H1 (cell line): ENCODE data around the gene ABHD1. TPM values are rescaled to one million over a fixed set of nuclear protein-coding genes. Genes with fewer than 3 reads are reported as not detected.

ENCODE experiments used
- CTCF ChIA-PET: fragments of 300-600 bp; sonication (Branson Sonifier 250); formaldehyde crosslinking; loops from one replicate; lab custom pipeline; 2021; ENCODE audit not compliant: partially characterized antibody; lab: Charles Lee
- POLR2A ChIA-PET: fragments of 300-600 bp; sonication (Branson Sonifier 250); formaldehyde crosslinking; loops from one replicate; lab custom pipeline; 2021; ENCODE audit warnings: inconsistent platforms; ENCODE audit not compliant: partially characterized antibody; lab: Charles Lee
- DNase-seq, 2 experiments: peaks; one replicate each; pipeline versions ENCODE4 v3.0.0 to v3.0.0-alpha.2; 2010 to 2022; ENCODE audit warnings: low spot score in 2 of 2, low read depth in 1 of 2, mixed read lengths in 1 of 2
- FAIRE-seq: peaks from 2 replicates; lab custom pipeline; 2011; peaks lifted over from hg19 to GRCh38; lab: Jason Lieb, UNC
- H2AFZ ChIP-seq: 2 replicates; pipeline ENCODE4 v1.8.1; 2012; ENCODE audit warnings: low read length, inconsistent platforms
- H2AK5ac ChIP-seq: 2 replicates; pipeline ENCODE4 v1.6.1; 2013; ENCODE audit warnings: low read depth, low read length
- H2BK120ac ChIP-seq: replicated peaks from 2 replicates; pipeline ENCODE3; 2013; ENCODE audit warnings: low read depth, low read length, inconsistent platforms
- H2BK12ac ChIP-seq: 2 replicates; pipeline ENCODE4 v1.6.1; 2013; ENCODE audit warnings: low read depth, low read length
- H2BK15ac ChIP-seq: 2 replicates; pipeline ENCODE4 v1.6.1; 2013; ENCODE audit warnings: low read length
- H2BK20ac ChIP-seq: 2 replicates; pipeline ENCODE4 v1.6.1; 2013; ENCODE audit warnings: low read length
- H2BK5ac ChIP-seq: 2 replicates; pipeline ENCODE4 v1.6.1; 2013; ENCODE audit warnings: low read depth, low read length
- H3K14ac ChIP-seq: 2 replicates; pipeline ENCODE4 v1.6.1; 2013; ENCODE audit warnings: inconsistent platforms; ENCODE audit not compliant: insufficient read length
- H3K18ac ChIP-seq: 2 replicates; pipeline ENCODE4 v1.6.1; 2013; ENCODE audit warnings: low read length; ENCODE audit errors: extremely low read depth
- H3K23ac ChIP-seq: 2 replicates; pipeline ENCODE4 v1.6.1; 2013; ENCODE audit warnings: inconsistent platforms; ENCODE audit not compliant: insufficient read length
- H3K23me2 ChIP-seq: 2 replicates; pipeline ENCODE4 v1.6.1; 2013; ENCODE audit warnings: low read depth, low read length
- H3K27ac ChIP-seq: 2 replicates; pipeline ENCODE4 v1.6.1; 2011; ENCODE audit warnings: low read depth, low read length, inconsistent platforms
- H3K27me3 ChIP-seq, 4 experiments: replicated peaks in 1 of 4; 1 replicate in 1 of 4; 2 replicates in 3 of 4; pipeline versions ENCODE4 v1.6.1 to v1.8.1; 2011 to 2013; ENCODE audit warnings: low read length in 3 of 4, mild to moderate bottlenecking in 3 of 4, inconsistent platforms in 2 of 4, mixed read lengths in 2 of 4, moderate library complexity in 1 of 4; ENCODE audit not compliant: control insufficient read depth in 3 of 4, insufficient read depth in 3 of 4; ENCODE audit errors: extremely low read depth in 1 of 4
- H3K36me3 ChIP-seq, 4 experiments: 2 replicates each; pipeline versions ENCODE4 v1.6.1 to v1.8.1; 2011 to 2013; ENCODE audit warnings: mild to moderate bottlenecking in 4 of 4, low read length in 3 of 4, moderate library complexity in 2 of 4, control low read depth in 1 of 4, inconsistent platforms in 1 of 4; ENCODE audit not compliant: insufficient read depth in 4 of 4, control insufficient read depth in 2 of 4
- H3K4ac ChIP-seq: replicated peaks from 2 replicates; pipeline ENCODE3; 2013; ENCODE audit warnings: low read length, low read depth, mixed read lengths, inconsistent platforms; ENCODE audit not compliant: insufficient read length
- H3K4me1 ChIP-seq, 4 experiments: replicated peaks in 1 of 4; 1 replicate in 1 of 4; 2 replicates in 3 of 4; pipeline versions ENCODE4 v1.6.1 to v1.8.1; 2011 to 2013; ENCODE audit warnings: low read length in 3 of 4, inconsistent platforms in 2 of 4, mixed read lengths in 1 of 4; ENCODE audit not compliant: insufficient read depth in 4 of 4, control insufficient read depth in 3 of 4
- H3K4me2 ChIP-seq, 2 experiments: 2 replicates each; pipeline versions ENCODE4 v1.6.1 to v1.8.1; 2011 to 2013; ENCODE audit warnings: low read depth in 2 of 2, low read length in 2 of 2, control low read depth in 1 of 2, inconsistent platforms in 1 of 2, mild to moderate bottlenecking in 1 of 2; ENCODE audit not compliant: insufficient read depth in 1 of 2
- H3K4me3 ChIP-seq, 4 experiments: fragments of 200-600, 300-600 bp in 1 of 4; sonication (generic), shearing (Covaris generic), sonication (Bioruptor Twin) in 1 of 4; 2 replicates each; pipeline versions ENCODE4 v1.5.1 to v1.8.1; 2011 to 2016; ENCODE audit warnings: low read length in 4 of 4, low read depth in 3 of 4, control low read depth in 2 of 4, inconsistent platforms in 2 of 4, mild to moderate bottlenecking in 2 of 4, mixed read lengths in 1 of 4, moderate library complexity in 1 of 4; ENCODE audit not compliant: insufficient read depth in 2 of 4; ENCODE audit errors: extremely low read depth in 1 of 4
- H3K56ac ChIP-seq: replicated peaks from 2 replicates; pipeline ENCODE3; 2013; ENCODE audit warnings: low read depth, mild to moderate bottlenecking, mixed read lengths, low read length, inconsistent platforms; ENCODE audit not compliant: insufficient read length
- H3K79me1 ChIP-seq: 2 replicates; pipeline ENCODE4 v1.6.1; 2013; ENCODE audit warnings: low read depth, low read length, control low read depth
- H3K79me2 ChIP-seq, 2 experiments: 2 replicates each; pipeline versions ENCODE4 v1.6.1 to v1.8.1; 2012 to 2013; ENCODE audit warnings: low read length in 2 of 2, mild to moderate bottlenecking in 2 of 2, inconsistent platforms in 1 of 2; ENCODE audit not compliant: insufficient read depth in 2 of 2, control insufficient read depth in 1 of 2
- H3K9ac ChIP-seq, 4 experiments: replicated peaks in 1 of 4; 1 replicate in 1 of 4; 2 replicates in 3 of 4; pipeline versions ENCODE4 v1.6.1 to v1.8.1; 2011 to 2013; ENCODE audit warnings: low read depth in 3 of 4, low read length in 3 of 4, control low read depth in 2 of 4, mild to moderate bottlenecking in 2 of 4, moderate library complexity in 2 of 4, inconsistent platforms in 1 of 4; ENCODE audit errors: extremely low read depth in 1 of 4
- H3K9me3 ChIP-seq, 2 experiments: 2 replicates each; pipeline versions ENCODE4 v1.6.1 to v1.8.1; 2012 to 2013; ENCODE audit warnings: mild to moderate bottlenecking in 2 of 2, moderate library complexity in 2 of 2, control low read depth in 1 of 2, inconsistent platforms in 1 of 2, low read depth in 1 of 2, low read length in 1 of 2, mixed read lengths in 1 of 2; ENCODE audit not compliant: insufficient read depth in 2 of 2
- H4K20me1 ChIP-seq, 2 experiments: replicated peaks in 1 of 2; 2 replicates each; pipeline versions ENCODE3 to v1.8.1; 2011 to 2013; ENCODE audit warnings: inconsistent platforms in 2 of 2, low read length in 2 of 2, mild to moderate bottlenecking in 1 of 2; ENCODE audit not compliant: insufficient read depth in 2 of 2, control insufficient read depth in 1 of 2
- H4K5ac ChIP-seq: 2 replicates; pipeline ENCODE4 v1.6.1; 2013; ENCODE audit warnings: low read length, low read depth, mixed read lengths, inconsistent platforms; ENCODE audit not compliant: insufficient read length
- H4K8ac ChIP-seq: 2 replicates; pipeline ENCODE4 v1.8.0; 2013; ENCODE audit warnings: mild to moderate bottlenecking, moderate library complexity, low read length, inconsistent platforms; ENCODE audit not compliant: insufficient read depth; ENCODE audit errors: extremely low read depth
- H4K91ac ChIP-seq: replicated peaks from 2 replicates; pipeline ENCODE3; 2013; ENCODE audit warnings: low read length, mixed read lengths, inconsistent platforms; ENCODE audit not compliant: insufficient read length
- ASH2L ChIP-seq: fragments of 200-600, 300-600 bp; sonication (generic); IDR thresholded peaks from one replicate; pipeline ENCODE4 v1.7.1; 2017; ENCODE audit warnings: low read length
- CTBP2 ChIP-seq: IDR thresholded peaks from 2 replicates; pipeline ENCODE4 v1.7.0; 2011; ENCODE audit warnings: borderline replicate concordance, mild to moderate bottlenecking, moderate library complexity, mixed read lengths, low read length; ENCODE audit not compliant: insufficient read depth, insufficient read length
- GTF2F1 ChIP-seq: IDR thresholded peaks from 2 replicates; pipeline ENCODE4 v1.6.1; 2012; ENCODE audit warnings: low read depth, low read length, improper control_type of control experiment, borderline replicate concordance
- HDAC6 ChIP-seq: IDR thresholded peaks from one replicate; pipeline ENCODE4 v1.7.1; 2012; ENCODE audit warnings: low read depth, mild to moderate bottlenecking, inconsistent platforms, low read length, moderate library complexity
- PHF8 ChIP-seq: fragments of 200-600 bp; sonication (generic); conservative IDR thresholded peaks from 2 replicates; pipeline ENCODE4 v1.7.1; 2012; ENCODE audit warnings: low read depth, mild to moderate bottlenecking, inconsistent platforms, low read length, moderate library complexity
- POLR2A ChIP-seq, 2 experiments: IDR thresholded peaks; 1 replicate in 1 of 2; 2 replicates in 1 of 2; pipeline ENCODE4 v1.6.1; 2011; ENCODE audit warnings: low read depth in 2 of 2, low read length in 2 of 2, mild to moderate bottlenecking in 2 of 2; ENCODE audit errors: control extremely low read depth in 1 of 2
- SIN3A ChIP-seq, 2 experiments: IDR thresholded peaks in 1 of 2; conservative IDR thresholded peaks in 1 of 2; 2 replicates each; pipeline ENCODE4 v1.6.1; 2011 to 2012; ENCODE audit warnings: low read length in 2 of 2, improper control_type of control experiment in 1 of 2, low read depth in 1 of 2, mild to moderate bottlenecking in 1 of 2
- SP4 ChIP-seq: IDR thresholded peaks from 2 replicates; pipeline ENCODE4 v1.6.1; 2012; ENCODE audit warnings: low read length, inconsistent platforms
- TAF7 ChIP-seq: optimal IDR thresholded peaks from 2 replicates; pipeline ENCODE3; 2011; ENCODE audit warnings: low read depth, mild to moderate bottlenecking, inconsistent platforms, low read length, moderate library complexity, borderline replicate concordance
- TBP ChIP-seq: IDR thresholded peaks from 2 replicates; pipeline ENCODE4 v1.6.1; 2011; ENCODE audit warnings: low read depth, low read length, improper control_type of control experiment
- WGBS, 2 experiments: shearing (Covaris generic) in 1 of 2; methylation state at CpG; one replicate each; pipeline versions ENCODE4 v1.1.6 to v1.1.7; 2013 to 2015; ENCODE audit warnings: low lambda C conversion rate in 2 of 2, mixed read lengths in 2 of 2, inconsistent platforms in 1 of 2, low coverage in 1 of 2, missing lambda C conversion rate in 1 of 2; ENCODE audit not compliant: insufficient replicate concordance in 2 of 2, insufficient coverage in 1 of 2, insufficient read length in 1 of 2; ENCODE audit errors: extremely low coverage in 1 of 2, missing lambda C conversion rate in 1 of 2; 5-methylcytosine and 5-hydroxymethylcytosine counted together
- polyA plus RNA-seq, 7 experiments: library from polyadenylated mRNA; depleted of rRNA in 3 of 7; stranded (reverse) in 5 of 7; unstranded in 2 of 7; fragments of >200 nt in 5 of 7; fragments of 200-250 nt in 2 of 7; gene quantifications; 1 replicate in 5 of 7; 2 replicates in 1 of 7; 4 replicates in 1 of 7; pipeline versions ENCODE4 v1.2.1 to v1.2.3, GENCODE V29; 2011 to 2013; ENCODE audit warnings: missing spikeins in 2 of 7, mixed read lengths in 2 of 7
- total RNA-seq: library from RNA; stranded (reverse); fragmentation: NEBNext Ultra II Directional; extraction: Animal tissue kit (Norgen Biotek cat#: 25700); gene quantifications from 2 replicates; pipeline ENCODE4 v1.2.1, GENCODE V29; 2021
- TF ChIP-seq, protein P1 (sequence below), 3 experiments: IDR thresholded peaks; 1 replicate in 2 of 3; 2 replicates in 1 of 3; pipeline versions ENCODE4 v1.5.1 to v1.6.1; 2011; ENCODE audit warnings: low read length in 3 of 3, mild to moderate bottlenecking in 3 of 3, inconsistent platforms in 2 of 3, low read depth in 1 of 3, moderate library complexity in 1 of 3; ENCODE audit not compliant: insufficient read depth in 1 of 3; ENCODE audit errors: control extremely low read depth in 1 of 3

The ABHD1 gene
- total and polyA plus RNA-seq, 2 of the 8 experiments (the other 6 are each of a cell fraction or from before 2014, with no cell fraction given): 0.20 to 1.1 TPM

DNA sequence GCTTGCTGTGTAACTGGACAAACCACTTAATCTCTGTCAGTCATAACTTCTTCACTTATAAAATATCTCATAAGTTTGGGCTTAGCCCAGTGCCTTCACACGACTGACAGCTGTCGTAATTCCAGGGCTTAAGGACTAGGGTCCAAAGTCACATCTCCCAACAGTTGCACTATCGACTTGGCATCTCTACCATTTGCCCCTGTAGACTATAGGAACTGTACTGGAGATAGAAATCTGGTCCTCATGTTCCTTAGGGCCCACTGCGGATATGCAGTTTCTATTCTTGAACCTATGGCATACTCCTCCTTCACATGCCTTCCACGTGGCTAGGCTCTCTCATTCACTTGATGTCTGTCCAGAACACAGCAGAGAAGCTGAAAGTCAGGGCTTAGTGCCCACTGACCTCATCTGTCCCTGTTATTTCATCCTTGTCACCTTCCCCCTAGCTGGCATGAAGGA, 2.7 kb downstream of the ABHD1 start:
- Histone ChIP-seq H4K20me1 (peaks cover 2 to 3% of the 10 kb centered on the region in 2 experiments), H2AK5ac (no peak overlapping the region), H3K4me3 (no peak overlapping the region), H3K36me3 (peaks cover 2 to 16% (median 10%) of the 10 kb centered on the region in 4 experiments; a peak in 6 of 8 replicates), H3K79me1 (no peaks in the 10 kb centered on the region), H4K5ac (no peak overlapping the region), H4K8ac (no peak overlapping the region), H3K23ac (no peak overlapping the region), H3K56ac (no peak overlapping the region), H2BK20ac (no peak overlapping the region), H2AFZ (no peak overlapping the region), H3K27ac (no peak overlapping the region), H3K23me2 (peaks cover 5% of the 10 kb centered on the region), H3K79me2 (no peaks in the 10 kb centered on the region), H2BK15ac (no peak overlapping the region), H3K4me2 (no peak overlapping the region), H3K9me3 (no peaks in the 10 kb centered on the region), H2BK5ac (no peak overlapping the region), H4K91ac (no peak overlapping the region), H3K4ac (no peak overlapping the region), H2BK120ac (no peak overlapping the region), H3K9ac (no peak overlapping the region), H3K27me3 (peaks cover under 1 to 25% (median 18%) of the 10 kb centered on the region in 4 experiments), H3K18ac (no peak overlapping the region), H2BK12ac (no peak overlapping the region; the same call in 1 of the 2 replicates), H3K14ac (no peak overlapping the region), H3K4me1 (peaks cover 0 to 9% (median 5%) of the 10 kb centered on the region in 4 experiments; a peak in 6 of 7 replicates)
- 52% methylated on average over 5 of the region's 5 CpGs; no CpG with 5 or more reads in 1 of the 2 experiments for WGBS, 2 experiments
- POLR2A ChIA-PET: interaction anchor here (0.6 to 1.6 kb wide), 9 partner anchors 8 to 131 kb away, joined by 3 to 5 read pairs (median 3); partner anchors contain the start of gene PREB
- DNase-seq: no peak
- FAIRE-seq: no peak
- CTCF ChIA-PET: interaction anchor here (0.9 to 3.8 kb wide), 6 partner anchors 7 to 65 kb away, joined by 3 to 38 read pairs (median 4); partner anchors contain the start of gene PREB
- TF ChIP-seq PHF8: no peak
- no peak for TF ChIP-seq CTBP2
- no peak for TF ChIP-seq ASH2L
- no peak for TF ChIP-seq SP4
- TF ChIP-seq POLR2A (IDR thresholded peaks at IDR 0.05; ENCODE audit: control extremely low read depth in 1 of 2, low read depth in 2 of 2, low read length in 2 of 2): no peak
- TF ChIP-seq, protein P1, sequence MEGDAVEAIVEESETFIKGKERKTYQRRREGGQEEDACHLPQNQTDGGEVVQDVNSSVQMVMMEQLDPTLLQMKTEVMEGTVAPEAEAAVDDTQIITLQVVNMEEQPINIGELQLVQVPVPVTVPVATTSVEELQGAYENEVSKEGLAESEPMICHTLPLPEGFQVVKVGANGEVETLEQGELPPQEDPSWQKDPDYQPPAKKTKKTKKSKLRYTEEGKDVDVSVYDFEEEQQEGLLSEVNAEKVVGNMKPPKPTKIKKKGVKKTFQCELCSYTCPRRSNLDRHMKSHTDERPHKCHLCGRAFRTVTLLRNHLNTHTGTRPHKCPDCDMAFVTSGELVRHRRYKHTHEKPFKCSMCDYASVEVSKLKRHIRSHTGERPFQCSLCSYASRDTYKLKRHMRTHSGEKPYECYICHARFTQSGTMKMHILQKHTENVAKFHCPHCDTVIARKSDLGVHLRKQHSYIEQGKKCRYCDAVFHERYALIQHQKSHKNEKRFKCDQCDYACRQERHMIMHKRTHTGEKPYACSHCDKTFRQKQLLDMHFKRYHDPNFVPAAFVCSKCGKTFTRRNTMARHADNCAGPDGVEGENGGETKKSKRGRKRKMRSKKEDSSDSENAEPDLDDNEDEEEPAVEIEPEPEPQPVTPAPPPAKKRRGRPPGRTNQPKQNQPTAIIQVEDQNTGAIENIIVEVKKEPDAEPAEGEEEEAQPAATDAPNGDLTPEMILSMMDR (IDR thresholded peaks at IDR 0.05; ENCODE audit: control extremely low read depth in 1 of 3, insufficient read depth in 1 of 3, low read depth in 1 of 3, low read length in 3 of 3): no peak
- TF ChIP-seq SIN3A (conservative IDR thresholded peaks at IDR 0.05 in 1 of 2, IDR thresholded peaks at IDR 0.05 in 1 of 2; ENCODE audit: low read depth in 1 of 2, low read length in 2 of 2): no peak
- no peak for TF ChIP-seq HDAC6
- TF ChIP-seq TAF7: no peak
- TF ChIP-seq GTF2F1: no peak
- no peak for TF ChIP-seq TBP
